Measurements from ENCODE around the gene MOB2. TPM values are rescaled to one million over a fixed set of nuclear protein-coding genes. Genes with fewer than 3 reads are reported as not detected.

The MOB2 gene
- polyA plus RNA-seq, 1 donor, result 24.8 TPM

- no peak for DNase-seq
Observed at GRCh38 chr11:1455763-1456060, 30.9 kb downstream of the MOB2 start.

DNA sequence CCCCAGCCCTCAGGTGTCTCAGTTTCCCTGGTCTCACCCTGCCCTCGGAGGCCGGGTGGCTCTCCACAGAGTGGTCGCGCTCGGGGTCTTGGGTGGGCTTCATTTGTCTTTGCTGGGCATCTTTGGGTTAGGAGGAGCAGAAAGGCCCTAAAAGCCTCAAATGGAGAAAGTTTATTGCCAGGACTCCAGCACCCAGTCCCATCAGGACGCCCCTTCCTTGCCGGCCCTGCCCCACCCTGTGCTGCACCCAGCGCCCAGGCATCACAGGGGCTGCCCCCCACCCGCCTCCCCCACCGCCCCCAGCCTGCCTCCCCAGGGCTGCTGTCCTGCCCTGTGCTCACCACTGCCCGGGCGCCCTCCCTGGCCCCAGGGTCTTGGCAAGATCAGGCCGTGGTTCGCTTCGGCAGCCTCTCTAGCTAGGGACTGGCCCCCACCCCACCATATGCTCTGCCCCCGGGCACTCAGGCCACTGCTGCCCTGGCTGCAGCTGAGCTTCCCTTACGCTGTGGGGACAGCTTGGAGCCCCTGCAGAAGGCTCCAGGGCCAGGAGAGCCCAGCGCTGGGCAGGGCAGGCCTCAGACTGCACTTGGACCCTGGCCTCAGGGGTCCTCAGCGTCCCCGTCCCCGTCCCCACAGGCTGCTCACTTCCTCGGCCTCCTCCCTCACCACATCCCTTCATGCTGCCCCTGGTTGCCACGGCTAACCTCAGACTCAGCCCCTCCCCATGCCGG, 31.4 kb downstream of the MOB2 start:
- DNase-seq, result no peak

DNA sequence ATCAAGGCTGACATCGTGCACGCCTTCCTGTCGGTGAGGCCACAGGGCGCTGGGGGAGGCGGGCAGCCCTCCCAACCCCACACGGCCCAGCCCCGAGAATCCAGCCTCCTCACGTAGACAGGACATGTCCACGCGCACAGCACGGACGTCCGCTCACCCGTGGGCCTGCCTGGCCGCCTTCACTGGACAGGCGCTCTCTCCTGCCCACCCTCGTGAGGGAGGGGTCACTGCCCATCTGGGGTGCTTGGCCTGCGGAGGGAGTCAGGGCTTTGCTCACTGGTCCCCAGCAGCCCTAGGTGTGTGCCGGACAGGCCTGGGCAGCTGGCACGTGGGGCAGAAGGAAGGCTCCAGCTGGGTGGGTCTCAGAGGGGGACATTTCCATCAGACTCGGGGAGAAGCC, 32.0 kb downstream of the MOB2 start:
- no peak for DNase-seq

DNA sequence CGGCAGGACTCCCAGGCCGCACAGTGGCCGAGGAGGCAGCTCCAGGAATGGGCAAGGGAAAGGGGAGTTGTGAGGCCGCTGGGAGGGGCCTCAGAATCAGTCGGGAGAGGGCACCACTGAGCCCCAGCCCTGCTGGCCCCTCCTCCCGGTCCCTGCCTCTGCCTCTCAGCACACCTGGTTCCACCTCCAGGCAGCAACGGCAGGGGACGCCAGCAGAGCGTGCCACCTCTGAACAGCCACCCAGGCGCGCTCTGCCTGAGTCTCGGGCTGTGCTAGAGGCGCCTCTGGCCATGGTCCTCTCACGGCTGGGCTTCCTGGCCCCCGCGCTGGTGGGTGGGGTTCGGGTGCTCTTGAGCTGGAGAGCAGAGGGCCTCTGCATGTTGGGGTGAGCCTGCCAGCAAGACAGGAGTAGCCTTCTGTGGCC, 33.0 kb downstream of the MOB2 start:
- DNase-seq, result no peak

DNA sequence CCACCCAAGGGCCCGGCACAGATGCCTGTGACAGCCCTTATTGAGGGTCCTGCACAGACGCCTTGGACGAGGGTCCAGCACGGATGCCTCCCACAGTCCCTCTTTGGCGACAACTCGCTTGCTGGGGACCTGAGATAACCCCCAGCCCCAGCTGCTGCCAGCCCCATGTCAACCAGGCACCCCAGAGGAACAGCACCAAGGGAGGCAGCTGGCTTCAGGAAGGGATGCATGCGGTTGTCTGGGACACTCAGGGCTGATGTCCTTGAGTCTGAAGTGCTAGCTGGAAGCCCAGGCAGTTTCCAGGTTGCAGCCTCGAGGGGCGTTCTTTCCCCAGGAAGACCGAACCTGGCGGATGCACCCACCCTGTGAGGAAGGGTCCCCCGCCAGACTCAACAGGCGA, 33.8 kb downstream of the MOB2 start:
- DNase-seq, result no peak

GRCh38 chr11:1451781-1452470, 34.7 kb downstream of the MOB2 start:
- DNase-seq, result no peak

DNA sequence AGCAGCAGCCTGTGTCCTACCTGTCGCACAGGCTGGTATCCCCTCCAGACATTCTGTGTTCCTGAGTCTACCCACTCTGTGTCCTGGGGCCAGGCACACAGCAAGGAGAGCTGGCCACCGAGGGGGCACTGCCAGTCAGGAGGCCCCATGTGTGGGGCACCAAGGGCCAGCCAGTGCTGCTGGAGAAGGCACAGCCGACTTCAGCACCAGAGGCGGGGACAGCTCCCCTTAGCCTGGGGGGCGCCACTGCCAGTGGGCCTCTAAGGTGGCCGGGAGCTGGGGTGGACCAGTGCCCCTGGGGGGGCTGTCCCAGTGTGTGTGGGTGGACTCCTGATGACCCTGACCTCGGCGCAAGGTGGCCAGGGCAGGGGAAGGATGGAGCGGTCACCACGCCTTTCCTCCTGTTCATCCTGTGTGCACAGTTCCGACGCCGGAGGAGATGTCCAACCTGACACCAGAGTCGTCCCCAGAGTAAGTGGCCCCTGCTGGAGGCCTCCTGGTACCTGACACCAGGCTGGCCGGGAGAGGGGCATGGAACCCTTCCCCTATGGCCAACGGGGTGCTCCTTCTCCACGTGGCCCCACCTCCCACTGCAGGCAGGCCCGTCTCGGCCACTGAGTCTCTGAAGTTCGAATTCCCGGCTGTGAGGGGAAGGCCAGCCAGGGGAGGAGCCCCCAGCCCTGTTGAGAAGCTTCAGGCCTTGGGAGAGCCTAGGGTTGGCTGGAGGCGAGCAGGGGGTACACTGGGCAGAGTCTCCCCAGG, 35.4 kb downstream of the MOB2 start:
- DNase-seq, result no peak

DNA sequence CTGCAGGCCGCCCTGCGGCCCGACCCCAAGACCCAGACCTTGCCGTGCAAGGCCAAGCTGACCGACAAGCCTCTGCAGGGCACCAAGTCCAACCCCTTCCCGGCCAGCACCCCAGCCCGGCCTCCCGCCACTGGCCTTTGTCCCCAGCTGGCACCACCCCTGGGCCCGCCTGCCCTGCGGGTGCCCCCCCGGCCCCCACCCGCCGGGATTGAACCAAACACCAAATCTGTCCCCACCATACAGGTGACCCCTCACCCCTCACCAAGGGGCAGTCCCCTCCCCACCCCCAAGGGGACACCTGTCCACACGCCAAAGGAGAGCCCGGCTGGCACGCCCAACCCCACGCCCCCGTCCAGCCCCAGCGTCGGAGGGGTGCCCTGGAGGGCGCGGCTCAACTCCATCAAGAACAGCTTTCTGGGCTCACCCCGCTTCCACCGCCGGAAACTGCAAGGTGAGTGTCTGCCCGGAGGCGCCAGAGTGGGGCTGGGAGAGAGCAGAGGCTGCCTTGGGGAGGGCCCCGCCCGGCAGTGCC, 36.2 kb downstream of the MOB2 start:
- DNase-seq, result no peak

DNA sequence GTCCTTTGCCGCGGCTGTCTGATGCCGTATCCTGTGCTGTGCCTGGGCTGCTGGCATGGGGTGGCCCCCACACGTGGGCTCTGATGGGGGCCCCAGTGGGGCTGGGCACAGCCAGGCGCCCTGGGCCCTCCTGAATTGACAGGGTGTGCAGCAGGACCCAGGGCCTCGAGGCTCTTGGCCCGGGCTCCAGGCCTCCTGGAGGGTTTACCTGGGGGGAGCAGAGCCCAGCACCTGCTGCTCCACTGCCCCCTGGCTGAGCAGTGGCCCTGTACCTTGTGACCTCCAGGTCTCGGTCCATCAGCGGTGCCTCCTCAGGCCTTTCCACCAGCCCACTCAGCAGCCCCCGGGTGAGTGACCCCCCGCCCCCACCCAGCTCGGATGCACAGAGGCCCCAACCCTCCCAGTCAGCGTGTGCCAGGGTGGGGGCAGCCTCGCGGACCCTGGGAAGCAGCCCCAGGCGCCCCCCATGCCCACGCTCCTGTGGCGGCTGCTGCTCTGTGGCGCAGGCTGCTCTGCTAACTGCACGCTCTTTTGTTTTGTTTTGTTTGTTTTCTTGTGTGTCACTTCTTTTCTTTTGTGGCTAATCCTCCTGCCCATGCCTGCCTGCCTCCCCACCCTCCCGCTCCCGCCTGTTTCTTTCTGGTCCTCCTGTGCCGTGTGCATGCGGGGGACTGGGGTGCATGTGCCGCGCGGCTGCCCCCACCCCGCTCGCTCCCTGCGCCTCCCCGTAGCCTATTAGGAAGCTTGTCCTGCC, 36.9 kb downstream of the MOB2 start:
- DNase-seq, result no peak

DNA sequence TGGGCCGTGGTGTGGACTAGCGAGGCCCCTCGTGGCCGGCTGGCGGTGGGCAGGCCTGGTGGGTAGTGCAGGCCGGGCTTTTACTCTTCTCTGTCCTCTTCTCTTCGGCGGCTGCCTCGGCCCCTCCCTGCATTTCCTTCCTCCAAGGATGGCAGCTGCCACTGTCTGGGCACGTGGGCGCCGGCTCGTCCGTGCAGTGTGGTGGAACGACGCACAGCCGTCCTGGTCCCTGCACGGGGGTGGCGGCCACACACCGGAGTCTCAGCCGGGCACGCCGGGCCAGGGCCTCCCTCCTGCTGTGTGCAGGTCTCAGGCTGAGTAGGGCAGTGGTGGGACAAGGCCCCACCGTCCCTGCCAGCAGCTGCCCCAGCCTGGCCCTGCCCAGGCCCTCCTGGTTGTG, 37.7 kb downstream of the MOB2 start:
- no peak for DNase-seq

DNA sequence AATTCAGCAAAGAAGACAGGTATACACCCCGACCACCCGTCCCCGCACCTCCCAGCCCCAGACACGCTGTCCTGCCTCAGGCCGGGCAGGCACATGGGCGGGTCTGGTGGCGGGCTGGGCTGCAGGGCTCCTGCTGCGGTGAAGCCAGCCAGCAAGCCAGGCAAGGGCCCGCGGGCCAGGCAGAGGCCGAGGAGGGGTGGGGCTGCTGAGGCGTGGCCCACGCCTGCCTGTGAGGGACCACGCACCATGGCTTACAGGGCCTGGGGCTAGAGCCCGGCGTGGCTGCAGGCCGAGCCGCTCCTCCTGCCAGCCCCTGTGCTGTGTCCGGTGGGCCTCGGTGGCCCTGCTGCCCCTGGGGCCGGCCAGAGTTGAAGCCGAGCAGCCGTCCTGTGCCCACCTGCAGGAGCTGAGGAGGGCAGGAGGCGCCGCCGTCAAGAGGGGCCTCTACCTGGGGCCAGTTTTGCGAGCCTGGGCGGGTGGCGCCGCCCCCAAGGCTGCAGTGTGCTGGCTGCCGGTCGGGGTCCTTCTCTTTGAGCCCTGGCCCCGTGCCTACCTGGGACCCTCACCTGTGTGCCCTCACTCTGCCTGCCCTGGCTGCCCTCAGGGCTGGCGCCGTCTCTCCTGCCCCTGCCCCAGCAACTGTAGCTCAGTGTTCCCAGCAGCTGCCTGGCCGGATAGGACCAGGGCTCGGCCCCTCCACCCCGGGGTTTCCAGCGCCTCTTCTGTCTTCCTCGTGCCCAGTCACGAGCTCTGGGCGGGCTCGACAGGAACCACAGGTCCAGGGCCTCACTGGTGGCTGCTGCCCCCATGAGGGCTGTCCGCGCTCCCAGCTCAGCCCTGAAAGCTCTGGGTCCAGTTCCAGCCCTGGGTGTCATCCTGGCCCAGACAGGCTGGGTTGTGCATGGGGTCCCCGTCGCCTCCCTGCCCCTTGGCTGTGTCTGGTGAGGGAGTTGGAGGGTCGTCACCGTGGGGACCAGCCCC, 38.4 kb downstream of the MOB2 start:
- no peak for DNase-seq

- DNase-seq, result no peak
Observed at GRCh38 chr11:1446623-1447022, 40.0 kb downstream of the MOB2 start.

DNA sequence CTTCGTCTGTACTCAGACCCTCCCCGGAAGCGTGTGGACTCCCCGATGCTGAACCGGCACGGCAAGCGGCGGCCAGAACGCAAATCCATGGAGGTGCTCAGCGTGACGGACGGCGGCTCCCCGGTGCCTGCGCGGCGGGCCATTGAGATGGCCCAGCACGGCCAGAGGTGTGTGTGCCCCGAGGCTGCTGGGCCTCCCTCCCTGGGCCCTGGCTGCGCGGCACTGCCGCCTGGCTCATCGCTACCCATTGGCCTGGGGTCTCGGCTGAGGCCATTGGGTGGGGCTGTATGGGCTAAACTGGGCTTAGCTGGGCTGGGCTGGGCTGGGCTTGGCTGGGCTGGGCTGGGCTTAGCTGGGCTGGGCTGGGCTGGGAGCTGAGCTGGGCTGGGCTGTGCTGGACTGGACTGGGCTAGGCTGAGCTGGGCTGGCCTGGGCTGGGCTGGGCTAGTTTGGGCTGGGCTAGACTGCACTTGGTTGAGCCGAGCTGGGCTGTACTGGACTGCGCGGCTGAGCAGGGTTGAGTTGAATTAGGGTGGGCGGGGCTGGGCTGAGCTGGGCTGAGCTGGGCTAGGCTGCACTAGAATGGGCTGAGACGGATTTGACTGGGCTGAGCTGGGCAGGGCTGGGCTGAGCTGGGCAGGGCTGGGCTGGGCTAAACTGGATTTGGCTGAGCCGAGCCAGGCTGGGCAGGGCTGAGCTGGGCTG, 40.7 kb downstream of the MOB2 start:
- DNase-seq, result no peak

DNA sequence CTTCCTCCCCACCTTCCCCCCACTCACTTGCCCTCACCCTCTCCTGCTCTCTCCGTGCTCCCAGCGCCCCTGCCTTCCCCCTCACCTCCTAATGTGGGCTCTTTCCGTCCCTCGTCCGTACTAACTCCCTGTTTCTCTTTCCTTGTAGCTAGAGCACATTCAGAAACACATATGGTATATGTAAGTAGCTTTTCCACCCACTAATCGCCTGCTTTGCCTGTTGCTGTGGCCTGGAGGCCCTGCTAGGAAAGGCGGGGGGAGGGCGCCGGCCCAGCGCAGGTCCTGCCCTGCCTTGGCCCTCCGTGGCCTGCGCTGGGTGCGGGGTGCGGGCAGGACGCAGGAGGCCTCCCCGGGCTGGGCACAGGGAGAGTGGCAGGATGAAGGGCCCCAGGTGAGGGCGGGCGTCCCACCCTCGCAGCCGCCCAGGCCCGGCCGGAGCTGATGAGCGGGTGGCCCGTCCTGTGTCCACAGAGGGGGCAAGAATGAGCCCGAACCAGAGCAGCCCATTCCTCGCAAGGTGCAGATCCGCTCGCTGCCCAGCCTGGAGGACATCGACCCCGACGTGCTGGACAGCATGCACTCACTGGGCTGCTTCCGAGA, 41.7 kb downstream of the MOB2 start:
- DNase-seq, result no peak

GRCh38 chr11:1444321-1444720, 42.3 kb downstream of the MOB2 start:
- no peak for DNase-seq

- DNase-seq, result no peak
Observed at GRCh38 chr11:1443737-1444136, 42.8 kb downstream of the MOB2 start.

- DNase-seq, result no peak
Observed at GRCh38 chr11:1442807-1443366, 43.7 kb downstream of the MOB2 start.

DNA sequence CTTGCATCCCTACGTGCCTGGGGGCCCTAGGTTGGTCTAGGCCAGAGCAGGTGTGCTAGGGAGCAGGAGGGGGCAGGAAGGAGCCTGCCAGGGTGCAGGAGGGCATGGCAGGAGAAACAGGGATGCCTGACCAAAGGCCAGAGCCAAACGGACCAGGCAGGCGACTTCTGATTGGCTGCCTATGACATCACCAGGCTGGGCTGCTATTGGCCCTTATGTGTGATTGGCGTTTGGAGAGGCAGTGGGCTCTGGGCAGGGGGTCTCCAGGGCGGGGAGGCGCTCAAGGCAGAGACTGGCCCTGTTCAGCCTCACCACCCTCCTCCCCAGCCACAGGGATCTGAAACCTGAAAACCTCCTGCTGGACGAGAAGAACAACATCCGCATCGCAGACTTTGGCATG, 44.4 kb downstream of the MOB2 start:
- DNase-seq, result no peak

DNA sequence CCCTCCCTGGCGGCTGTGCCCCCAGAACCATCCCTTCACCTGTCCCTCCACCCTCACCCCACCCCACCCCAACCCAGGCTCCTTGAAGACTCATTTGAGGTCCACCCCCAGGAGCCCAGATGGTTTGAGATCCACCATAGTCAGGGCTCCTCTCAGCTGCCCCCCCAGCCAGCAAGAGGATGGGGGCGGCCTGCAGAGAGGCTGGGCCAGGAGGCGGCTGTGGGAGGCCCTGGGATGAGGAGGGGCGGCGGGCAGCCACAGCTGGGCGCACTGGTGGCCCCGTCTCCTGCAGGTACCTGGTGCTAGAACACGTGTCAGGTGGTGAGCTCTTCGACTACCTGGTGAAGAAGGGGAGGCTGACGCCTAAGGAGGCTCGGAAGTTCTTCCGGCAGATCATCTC, 46.1 kb downstream of the MOB2 start:
- no peak for DNase-seq

- no peak for DNase-seq
Observed at GRCh38 chr11:1440066-1440465, 46.5 kb downstream of the MOB2 start.
